Embryonic facial prominence (tissue), 1 donor: ENCODE measurements around the gene SH3TC2.

ENCODE experiments used
- DNase-seq: peaks from one replicate; pipeline ENCODE4 v3.0.0-alpha.2; 2016; ENCODE audit errors: extremely low spot score

The SH3TC2 gene

DNA sequence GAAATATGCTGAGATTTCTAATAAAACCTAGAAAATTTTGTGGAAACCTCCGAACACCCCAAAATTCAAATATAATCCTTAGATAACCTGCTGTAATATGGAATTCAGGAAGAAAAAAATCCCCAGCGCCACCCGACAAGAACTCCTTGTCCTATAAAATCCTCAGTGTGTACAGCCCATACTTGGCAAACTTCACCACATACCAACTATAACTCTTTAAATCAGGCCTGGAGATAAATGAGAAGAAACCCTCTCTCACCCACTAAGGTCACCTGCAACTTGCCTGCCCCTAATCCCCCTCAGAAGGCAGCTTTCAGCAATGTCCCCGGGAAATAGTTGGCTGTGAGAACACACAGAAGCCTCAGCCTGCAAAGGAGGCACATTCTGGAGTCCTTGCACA, 90.5 kb downstream of the SH3TC2 start:
- DNase-seq, result no peak

DNA sequence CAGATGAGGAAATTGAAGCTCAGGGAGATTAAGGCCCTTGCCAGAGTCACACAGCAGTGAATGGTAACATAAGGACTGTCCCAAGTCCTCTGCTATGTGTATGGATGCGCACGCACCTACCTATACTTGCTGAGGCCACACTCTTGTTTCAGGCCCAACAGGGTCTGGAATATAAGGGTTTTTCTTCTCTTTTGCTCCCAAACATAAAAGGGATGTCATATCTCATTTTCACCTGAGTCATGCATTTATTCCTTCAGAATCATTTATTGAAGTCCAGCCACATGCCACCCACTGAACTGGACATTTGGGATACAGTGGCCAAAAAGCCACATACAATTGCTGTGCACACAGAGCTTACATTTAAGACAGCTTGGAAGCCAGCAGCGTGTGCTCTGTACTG, 92.0 kb downstream of the SH3TC2 start:
- DNase-seq, result no peak

- no peak for DNase-seq
These were observed 92.6 kb downstream of the SH3TC2 start for GRCh38 chr5:148970228-148970627.

- no peak for DNase-seq
These were observed 93.6 kb downstream of the SH3TC2 start for GRCh38 chr5:148969291-148969690.

GRCh38 chr5:148968311-148968710, 94.6 kb downstream of the SH3TC2 start:
- DNase-seq, result no peak

GRCh38 chr5:148967783-148968182, 95.1 kb downstream of the SH3TC2 start:
- DNase-seq, result no peak

- DNase-seq, result no peak
These were observed 95.9 kb downstream of the SH3TC2 start for GRCh38 chr5:148966938-148967337.

DNA sequence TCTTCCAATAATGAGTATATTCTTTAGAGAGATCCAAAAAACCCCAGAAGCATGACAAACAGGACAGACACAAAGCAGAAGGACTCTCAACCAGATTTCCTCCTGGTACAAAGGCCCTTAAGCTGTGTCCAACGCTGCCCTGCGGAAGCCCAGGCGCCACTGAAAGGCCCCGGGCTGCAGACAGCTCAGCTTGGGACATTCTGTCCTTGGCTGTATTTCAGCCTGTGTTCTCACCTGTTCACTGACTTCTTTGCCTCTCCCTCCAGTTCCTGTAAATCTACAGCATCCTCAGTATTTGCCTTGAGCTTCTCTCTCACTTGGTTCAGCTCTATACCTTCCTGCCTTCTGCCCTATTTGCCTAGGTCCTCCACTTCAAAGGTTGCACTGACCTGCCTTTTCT, 96.5 kb downstream of the SH3TC2 start:
- DNase-seq, result no peak

GRCh38 chr5:148965511-148966265, 97.2 kb downstream of the SH3TC2 start:
- DNase-seq, result no peak

- no peak for DNase-seq
These were observed 99.2 kb downstream of the SH3TC2 start for GRCh38 chr5:148963664-148964063.

DNA sequence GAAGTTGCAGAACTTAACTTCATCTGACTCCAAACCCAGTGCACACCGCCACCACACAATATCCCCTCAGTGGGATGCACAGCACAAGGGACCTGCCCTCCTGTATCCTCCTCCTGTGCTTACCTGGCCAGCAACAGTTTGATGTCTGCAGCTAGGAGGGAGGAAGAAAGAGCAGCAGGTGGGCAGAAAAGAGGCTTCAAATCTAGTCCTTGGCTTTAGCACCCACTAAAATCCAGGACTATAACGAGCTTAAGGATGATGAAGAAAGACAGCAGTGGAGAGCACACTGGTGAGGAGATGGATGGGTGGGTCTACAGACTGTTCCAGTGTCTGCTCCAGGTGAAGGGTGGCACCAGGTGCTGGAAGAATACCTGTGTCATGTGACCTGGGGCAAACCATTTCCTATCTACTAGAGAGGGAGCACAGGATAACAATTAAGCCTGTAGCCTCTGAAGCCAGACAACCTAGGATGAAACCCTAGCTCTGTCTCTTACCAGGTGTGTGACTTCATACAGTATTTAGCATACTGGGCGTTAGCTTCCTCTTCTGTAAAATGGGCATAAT, 100.0 kb downstream of the SH3TC2 start:
- no peak for DNase-seq

DNA sequence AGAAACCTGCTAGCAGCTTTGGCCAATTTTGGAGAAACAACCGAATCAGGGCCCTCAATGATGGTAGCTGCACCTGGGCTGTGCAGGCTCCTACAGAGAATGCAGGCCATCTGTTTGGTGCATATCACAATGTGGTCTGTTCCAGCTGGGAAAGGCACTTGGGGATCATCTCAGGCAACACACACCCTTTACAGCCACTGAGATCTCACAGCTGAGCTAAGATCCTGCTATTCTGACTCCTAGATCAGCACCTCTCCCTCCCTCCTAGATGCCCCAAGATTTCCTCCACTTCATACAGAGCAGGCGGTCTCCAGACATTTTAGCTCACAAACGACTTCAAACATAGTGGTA, 100.7 kb downstream of the SH3TC2 start:
- DNase-seq, result no peak

GRCh38 chr5:148961261-148962199, 101.3 kb downstream of the SH3TC2 start:
- DNase-seq, result no peak

- DNase-seq, result no peak
These were observed 102.6 kb downstream of the SH3TC2 start for GRCh38 chr5:148960070-148960769.

DNA sequence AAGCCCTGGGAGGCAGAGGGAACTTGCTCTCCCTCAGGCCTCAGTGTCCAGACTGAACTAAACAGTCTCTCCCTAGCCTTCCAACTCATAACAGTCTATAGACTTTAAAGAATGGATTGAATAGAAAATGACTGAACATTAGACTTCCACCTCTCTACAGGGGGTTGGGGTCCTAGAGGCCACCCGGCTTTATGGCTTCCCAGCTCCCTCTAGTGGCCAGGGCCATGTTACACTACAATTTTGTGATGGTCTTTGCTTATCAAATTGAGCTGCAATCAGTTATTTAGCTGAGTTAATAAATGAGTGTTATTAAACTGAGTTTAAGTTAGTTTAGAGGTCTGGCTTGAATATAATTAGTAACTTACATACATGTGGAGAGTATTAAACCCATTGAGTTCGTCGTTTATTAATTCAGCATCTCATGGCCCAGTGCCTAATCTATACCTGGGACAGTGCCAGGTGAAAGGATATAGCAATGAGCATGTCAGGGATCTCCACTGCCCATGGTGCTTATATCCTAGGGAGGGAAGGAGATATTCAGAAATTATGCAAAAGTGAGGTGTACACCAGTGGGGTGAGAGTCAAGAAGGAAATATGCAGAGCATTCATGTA, 105.2 kb downstream of the SH3TC2 start:
- DNase-seq, result no peak

- DNase-seq, result no peak
These were observed 106.1 kb downstream of the SH3TC2 start for GRCh38 chr5:148956477-148957385.
